Measurements from ENCODE around the gene RSU1.

The RSU1 gene

DNA sequence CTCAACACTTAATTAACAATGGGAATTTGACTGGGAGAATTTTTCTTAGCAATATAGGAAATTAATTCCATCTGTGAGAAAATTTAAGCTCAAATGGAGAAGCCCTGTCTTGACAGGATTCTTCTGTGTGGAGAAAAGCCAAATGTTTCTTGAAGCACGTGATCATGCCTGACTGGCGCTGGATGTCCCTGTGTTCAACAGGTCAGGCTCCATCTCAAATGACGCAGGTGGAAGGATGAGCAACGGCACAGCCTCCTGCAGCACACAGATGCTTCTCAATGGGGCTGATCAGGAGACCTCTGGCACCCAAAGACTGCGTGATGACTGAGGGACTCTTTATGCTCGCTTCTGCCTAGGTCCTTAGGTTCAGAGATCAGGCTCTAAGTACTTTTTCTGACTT, 143.8 kb downstream of the RSU1 start:
- TF ChIP-seq CSDC2 (CRISPR knock-in tag; IDR thresholded peaks at IDR 0.05) (no peak), CREB5 (CRISPR knock-in tag; IDR thresholded peaks at IDR 0.05; ENCODE audit: low read depth) (no peak), OSR1 (CRISPR knock-in tag; IDR thresholded peaks at IDR 0.05) (no peak), ZNF8 (CRISPR knock-in tag; IDR thresholded peaks at IDR 0.05) (no peak), ZFP3 (CRISPR knock-in tag; IDR thresholded peaks at IDR 0.05) (no peak), ZNF565 (CRISPR knock-in tag; conservative IDR thresholded peaks at IDR 0.05; ENCODE audit: low read depth) (no peak), ISL1 (CRISPR knock-in tag; IDR thresholded peaks at IDR 0.05) (no peak), ZNF70 (CRISPR knock-in tag; IDR thresholded peaks at IDR 0.05) (no peak), ESRRG (CRISPR knock-in tag; IDR thresholded peaks at IDR 0.05) (no peak), ZFP30 (CRISPR knock-in tag; IDR thresholded peaks at IDR 0.05) (no peak), GLIS3 (CRISPR knock-in tag; IDR thresholded peaks at IDR 0.05) (no peak), TCF4 (CRISPR knock-in tag; IDR thresholded peaks at IDR 0.05; ENCODE audit: borderline replicate concordance) (no peak), RARB (CRISPR knock-in tag; IDR thresholded peaks at IDR 0.05) (no peak), ZC3H10 (CRISPR knock-in tag; IDR thresholded peaks at IDR 0.05) (no peak), ARNTL (CRISPR knock-in tag; IDR thresholded peaks at IDR 0.05; ENCODE audit: borderline replicate concordance, low read depth) (no peak)
- TF ChIP-seq, protein P1, sequence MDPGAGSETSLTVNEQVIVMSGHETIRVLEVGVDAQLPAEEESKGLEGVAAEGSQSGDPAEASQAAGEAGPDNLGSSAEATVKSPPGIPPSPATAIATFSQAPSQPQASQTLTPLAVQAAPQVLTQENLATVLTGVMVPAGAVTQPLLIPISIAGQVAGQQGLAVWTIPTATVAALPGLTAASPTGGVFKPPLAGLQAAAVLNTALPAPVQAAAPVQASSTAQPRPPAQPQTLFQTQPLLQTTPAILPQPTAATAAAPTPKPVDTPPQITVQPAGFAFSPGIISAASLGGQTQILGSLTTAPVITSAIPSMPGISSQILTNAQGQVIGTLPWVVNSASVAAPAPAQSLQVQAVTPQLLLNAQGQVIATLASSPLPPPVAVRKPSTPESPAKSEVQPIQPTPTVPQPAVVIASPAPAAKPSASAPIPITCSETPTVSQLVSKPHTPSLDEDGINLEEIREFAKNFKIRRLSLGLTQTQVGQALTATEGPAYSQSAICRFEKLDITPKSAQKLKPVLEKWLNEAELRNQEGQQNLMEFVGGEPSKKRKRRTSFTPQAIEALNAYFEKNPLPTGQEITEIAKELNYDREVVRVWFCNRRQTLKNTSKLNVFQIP (CRISPR knock-in tag; IDR thresholded peaks at IDR 0.05; ENCODE audit: borderline replicate concordance, low read depth): no peak
- TF ChIP-seq, protein P2, sequence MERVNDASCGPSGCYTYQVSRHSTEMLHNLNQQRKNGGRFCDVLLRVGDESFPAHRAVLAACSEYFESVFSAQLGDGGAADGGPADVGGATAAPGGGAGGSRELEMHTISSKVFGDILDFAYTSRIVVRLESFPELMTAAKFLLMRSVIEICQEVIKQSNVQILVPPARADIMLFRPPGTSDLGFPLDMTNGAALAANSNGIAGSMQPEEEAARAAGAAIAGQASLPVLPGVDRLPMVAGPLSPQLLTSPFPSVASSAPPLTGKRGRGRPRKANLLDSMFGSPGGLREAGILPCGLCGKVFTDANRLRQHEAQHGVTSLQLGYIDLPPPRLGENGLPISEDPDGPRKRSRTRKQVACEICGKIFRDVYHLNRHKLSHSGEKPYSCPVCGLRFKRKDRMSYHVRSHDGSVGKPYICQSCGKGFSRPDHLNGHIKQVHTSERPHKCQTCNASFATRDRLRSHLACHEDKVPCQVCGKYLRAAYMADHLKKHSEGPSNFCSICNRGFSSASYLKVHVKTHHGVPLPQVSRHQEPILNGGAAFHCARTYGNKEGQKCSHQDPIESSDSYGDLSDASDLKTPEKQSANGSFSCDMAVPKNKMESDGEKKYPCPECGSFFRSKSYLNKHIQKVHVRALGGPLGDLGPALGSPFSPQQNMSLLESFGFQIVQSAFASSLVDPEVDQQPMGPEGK (CRISPR knock-in tag; IDR thresholded peaks at IDR 0.05; ENCODE audit: borderline replicate concordance): no peak
- no peak for ATAC-seq

DNA sequence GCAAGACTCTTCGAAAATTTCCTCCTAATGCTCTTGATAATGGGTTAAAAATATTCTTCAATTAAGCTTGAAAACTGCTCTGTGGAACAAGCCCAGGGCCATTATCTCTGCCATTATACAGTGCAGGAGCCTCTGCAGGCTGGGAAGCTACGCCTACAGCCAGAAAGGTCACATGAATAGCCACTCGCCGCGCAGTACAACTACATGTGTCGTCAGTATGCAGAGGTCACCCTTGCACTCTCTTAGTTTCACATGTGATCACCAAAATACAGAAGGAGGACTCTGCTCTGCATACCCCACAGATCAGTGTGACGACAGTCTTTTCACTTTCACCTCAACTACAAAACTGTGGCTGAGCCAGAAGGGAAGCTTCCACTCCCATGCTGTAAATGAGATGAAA, 153.8 kb downstream of the RSU1 start:
- no peak for TF ChIP-seq ISL1 (CRISPR knock-in tag; IDR thresholded peaks at IDR 0.05)
- TF ChIP-seq RARB (CRISPR knock-in tag; IDR thresholded peaks at IDR 0.05): no peak
- no peak for TF ChIP-seq GLIS3 (CRISPR knock-in tag; IDR thresholded peaks at IDR 0.05)
- TF ChIP-seq ESRRG (CRISPR knock-in tag; IDR thresholded peaks at IDR 0.05): no peak
- no peak for TF ChIP-seq CSDC2 (CRISPR knock-in tag; IDR thresholded peaks at IDR 0.05)
- TF ChIP-seq BACH2 (CRISPR knock-in tag; IDR thresholded peaks at IDR 0.05; ENCODE audit: borderline replicate concordance): no peak
- no peak for TF ChIP-seq CREB5 (CRISPR knock-in tag; IDR thresholded peaks at IDR 0.05; ENCODE audit: low read depth)
- TF ChIP-seq, protein P3, sequence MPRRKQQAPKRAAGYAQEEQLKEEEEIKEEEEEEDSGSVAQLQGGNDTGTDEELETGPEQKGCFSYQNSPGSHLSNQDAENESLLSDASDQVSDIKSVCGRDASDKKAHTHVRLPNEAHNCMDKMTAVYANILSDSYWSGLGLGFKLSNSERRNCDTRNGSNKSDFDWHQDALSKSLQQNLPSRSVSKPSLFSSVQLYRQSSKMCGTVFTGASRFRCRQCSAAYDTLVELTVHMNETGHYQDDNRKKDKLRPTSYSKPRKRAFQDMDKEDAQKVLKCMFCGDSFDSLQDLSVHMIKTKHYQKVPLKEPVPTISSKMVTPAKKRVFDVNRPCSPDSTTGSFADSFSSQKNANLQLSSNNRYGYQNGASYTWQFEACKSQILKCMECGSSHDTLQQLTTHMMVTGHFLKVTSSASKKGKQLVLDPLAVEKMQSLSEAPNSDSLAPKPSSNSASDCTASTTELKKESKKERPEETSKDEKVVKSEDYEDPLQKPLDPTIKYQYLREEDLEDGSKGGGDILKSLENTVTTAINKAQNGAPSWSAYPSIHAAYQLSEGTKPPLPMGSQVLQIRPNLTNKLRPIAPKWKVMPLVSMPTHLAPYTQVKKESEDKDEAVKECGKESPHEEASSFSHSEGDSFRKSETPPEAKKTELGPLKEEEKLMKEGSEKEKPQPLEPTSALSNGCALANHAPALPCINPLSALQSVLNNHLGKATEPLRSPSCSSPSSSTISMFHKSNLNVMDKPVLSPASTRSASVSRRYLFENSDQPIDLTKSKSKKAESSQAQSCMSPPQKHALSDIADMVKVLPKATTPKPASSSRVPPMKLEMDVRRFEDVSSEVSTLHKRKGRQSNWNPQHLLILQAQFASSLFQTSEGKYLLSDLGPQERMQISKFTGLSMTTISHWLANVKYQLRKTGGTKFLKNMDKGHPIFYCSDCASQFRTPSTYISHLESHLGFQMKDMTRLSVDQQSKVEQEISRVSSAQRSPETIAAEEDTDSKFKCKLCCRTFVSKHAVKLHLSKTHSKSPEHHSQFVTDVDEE (CRISPR knock-in tag; IDR thresholded peaks at IDR 0.05): no peak
- TF ChIP-seq, protein P2 (CRISPR knock-in tag; IDR thresholded peaks at IDR 0.05; ENCODE audit: borderline replicate concordance): no peak
- no peak for TF ChIP-seq ZNF70 (CRISPR knock-in tag; IDR thresholded peaks at IDR 0.05)
- no peak for TF ChIP-seq ZNF565 (CRISPR knock-in tag; conservative IDR thresholded peaks at IDR 0.05; ENCODE audit: low read depth)
- TF ChIP-seq ZFP3 (CRISPR knock-in tag; IDR thresholded peaks at IDR 0.05): no peak
- TF ChIP-seq PPARA (CRISPR knock-in tag; IDR thresholded peaks at IDR 0.05; ENCODE audit: borderline replicate concordance): no peak
- TF ChIP-seq CSRNP3 (CRISPR knock-in tag; IDR thresholded peaks at IDR 0.05): no peak
- no peak for TF ChIP-seq ZFP30 (CRISPR knock-in tag; IDR thresholded peaks at IDR 0.05)
- no peak for TF ChIP-seq OSR1 (CRISPR knock-in tag; IDR thresholded peaks at IDR 0.05)
- TF ChIP-seq ZNF8 (CRISPR knock-in tag; IDR thresholded peaks at IDR 0.05): no peak
- no peak for ATAC-seq
